Measurements from ENCODE around the gene TXNRD2. TPM values are rescaled to one million over a fixed set of nuclear protein-coding genes. Genes with fewer than 3 reads are reported as not detected.
A peak's percentile ranks its signal among the peaks of the same experiment; 100 is the strongest.

The TXNRD2 gene
- total RNA-seq, 1 experiment from 2014 or later: 22.9 TPM

GRCh38 chr22:19841641-19842392 is 99.8 kb downstream of the TXNRD2 start:
- H3K4me1 ChIP-seq (ENCODE audit: insufficient read depth, low read length): no peaks in the 10 kb centered on the region
- H2AFZ ChIP-seq (ENCODE audit: low read length): no peak overlapping the region
- H2BK5ac ChIP-seq (ENCODE audit: insufficient read length, low read length): no peak overlapping the region
- H2BK120ac ChIP-seq (ENCODE audit: low read depth, low read length, poor library complexity, severe bottlenecking): no peak overlapping the region
- H3K9me3 ChIP-seq (ENCODE audit: control insufficient read depth, low read depth, low read length): no peaks in the 10 kb centered on the region
- H2AK5ac ChIP-seq (ENCODE audit: insufficient read length, low read length): no peak overlapping the region
- Mint-ChIP-seq H3K4me1 (peaks cover 10 to 12% of the 10 kb centered on the region in 2 experiments), H3K36me3 (ENCODE audit: insufficient read depth in 1 of 3, low read depth in 3 of 3) (peaks cover 0 to 2% (median 0%) of the 10 kb centered on the region in 3 experiments; a peak in 2 of 7 replicates), H3K27ac (peak overlapping the region in 1 of 3 experiments; percentile 51; a peak in 1 of 7 replicates), H3K9me3 (no peaks in the 10 kb centered on the region), H3K4me3 (no peak overlapping the region; a peak in 1 of 5 replicates), H3K27me3 (ENCODE audit: low read depth) (no peaks in the 10 kb centered on the region)
- no peak overlapping the region for H3K23ac ChIP-seq (ENCODE audit: insufficient read length, low read depth, low read length)
- H2BK15ac ChIP-seq (ENCODE audit: low read depth, low read length): no peak overlapping the region
- TF ChIP-seq CTCF (conservative IDR thresholded peaks at IDR 0.05): no peak
- no peak overlapping the region for H3T11ph ChIP-seq (ENCODE audit: low read length)
- H4K8ac ChIP-seq (replicated peaks; ENCODE audit: insufficient read length, low read depth, low read length): no peak overlapping the region
- H3K79me1 ChIP-seq (ENCODE audit: insufficient read depth, low read depth, low read length, poor library complexity, severe bottlenecking): no peaks in the 10 kb centered on the region
- H2BK20ac ChIP-seq (ENCODE audit: low read depth, low read length, poor library complexity, severe bottlenecking): no peak overlapping the region
- no peak for DNase-seq
- WGBS (ENCODE audit: extremely low coverage, insufficient read length, low lambda C conversion rate): 100% methylated on average over 1 of the region's 8 CpGs
- no peak overlapping the region for H3K4me2 ChIP-seq (ENCODE audit: insufficient read depth, insufficient read length, low read length)
- H2BK12ac ChIP-seq (ENCODE audit: insufficient read length, low read depth, low read length): no peak overlapping the region
- no peak overlapping the region for H3K14ac ChIP-seq (ENCODE audit: insufficient read depth, low read length)
- H3K4ac ChIP-seq (ENCODE audit: low read depth, low read length): no peak overlapping the region
- H4K91ac ChIP-seq (ENCODE audit: insufficient read length, low read depth, low read length): no peak overlapping the region
- no peaks in the 10 kb centered on the region for H3K79me2 ChIP-seq (ENCODE audit: insufficient read depth, low read length)
- H3K27me3 ChIP-seq (ENCODE audit: insufficient read depth, low read length): no peaks in the 10 kb centered on the region
- no peak overlapping the region for H3K9ac ChIP-seq (ENCODE audit: extremely low read depth, insufficient read length, low read length)
- H3K56ac ChIP-seq (ENCODE audit: insufficient read length, low read depth, low read length): no peak overlapping the region
- H3K18ac ChIP-seq (ENCODE audit: insufficient read length, low read depth, low read length): no peak overlapping the region
- no peaks in the 10 kb centered on the region for H4K20me1 ChIP-seq (ENCODE audit: control insufficient read depth, insufficient read depth, insufficient read length)
- H3K27ac ChIP-seq (ENCODE audit: insufficient read length, low read depth, low read length): no peak overlapping the region
- no peak overlapping the region for H4K5ac ChIP-seq (ENCODE audit: insufficient read length, low read depth, low read length)
- no peaks in the 10 kb centered on the region for H3K23me2 ChIP-seq (ENCODE audit: insufficient read length, low read depth, low read length, poor library complexity, severe bottlenecking)
